Left ventricle myocardium superior (tissue), 1 donor: ENCODE measurements around the gene PODXL2. TPM values are rescaled to one million over a fixed set of nuclear protein-coding genes. Genes with fewer than 3 reads are reported as not detected.

Experiments used
- microRNA-seq: library from miRNA; unstranded; fragments of <30 nt; microRNA quantifications from one replicate; pipeline ENCODE4 v1.2.0, GENCODE V29; 2020; ENCODE audit warnings: borderline number of aligned reads
- total RNA-seq: library from RNA; stranded (reverse); fragmentation: NEBNext Ultra II Directional; extraction: Animal tissue kit (Norgen Biotek cat#: 25700); gene quantifications from one replicate; pipeline ENCODE4 v1.2.1, GENCODE V29; 2021
- donor health status: DM: no; HTN: yes; CAD: no; lungs with severe emphysema.

Gene PODXL2
- total RNA-seq, 1 donor from 2014 or later, result 1.5 TPM

Small RNAs within 50 kb of the gene (microRNA-seq; reads per million reads assigned to microRNA genes)
- gene MIR7976, result not detected

Other genes with a start within 250 kb of the PODXL2 start
- gene TPRA1, start 38.5 kb upstream of the PODXL2 start, total RNA-seq, result 22.8 TPM
- 8.7 TPM for gene MCM2, start 30.8 kb upstream of the PODXL2 start, total RNA-seq
- gene ABTB1, start 43.8 kb downstream of the PODXL2 start, total RNA-seq, result 34.2 TPM
- gene MGLL, start 193.3 kb downstream of the PODXL2 start, total RNA-seq, result 94.3 TPM